ENCODE results near the gene GGA2.
"Not testable (repeated sequence)": the region's sequence is repeated elsewhere in the genome, so short reads cannot be mapped to it uniquely, and the experiment has no call there.

The GGA2 gene

DNA sequence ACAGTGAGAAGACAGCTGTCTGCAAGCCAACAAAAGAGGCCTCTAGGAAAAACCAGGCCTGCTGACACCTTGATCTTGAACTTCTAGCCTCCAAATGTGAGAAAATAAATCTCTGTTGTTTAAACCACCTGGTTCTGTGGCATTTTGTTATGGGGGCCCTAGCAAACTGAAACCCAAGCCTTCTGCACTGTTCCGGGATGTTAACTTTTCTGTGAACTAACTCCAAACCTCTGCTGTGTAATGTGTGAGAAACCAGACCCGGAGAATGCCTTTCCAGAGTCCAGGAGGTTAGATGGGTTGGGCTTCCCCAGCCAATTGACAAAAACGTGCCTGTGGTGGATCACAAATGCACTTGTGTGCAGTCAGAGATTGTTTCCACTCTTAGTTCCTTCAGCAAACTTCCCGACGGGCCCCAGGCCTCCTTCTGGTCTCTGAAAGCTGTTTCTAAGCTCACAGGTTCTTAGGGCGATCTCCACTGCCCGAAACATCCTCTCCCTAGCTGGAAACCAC is 13.6 kb upstream of the GGA2 start:
- no peak for DNase-seq

GRCh38 chr16:23523321-23523720 is 13.0 kb upstream of the GGA2 start:
- no peak for DNase-seq

DNA sequence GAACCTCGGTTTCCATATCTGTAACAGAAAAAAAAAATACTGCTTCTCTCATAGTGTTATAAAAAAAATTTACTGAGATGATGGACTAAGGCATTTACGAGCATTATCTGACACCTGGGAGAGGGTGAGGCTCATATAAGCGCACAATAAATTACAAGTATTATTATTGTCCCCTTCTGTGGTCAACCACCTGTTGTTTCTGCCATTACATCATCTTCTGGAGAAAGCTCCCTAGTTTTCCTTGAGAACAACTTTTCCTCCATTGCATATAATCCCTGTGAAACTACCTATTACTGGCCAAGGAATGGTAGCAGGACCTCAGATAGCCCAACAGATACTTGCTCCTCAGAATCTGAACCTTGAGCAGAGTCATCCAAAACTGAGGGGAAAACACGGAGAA is 11.7 kb upstream of the GGA2 start:
- no peak for DNase-seq

- no peak for DNase-seq
Measured at GRCh38 chr16:23521037-23521743, 10.9 kb upstream of the GGA2 start.

GRCh38 chr16:23520500-23520899 is 10.2 kb upstream of the GGA2 start:
- no peak for DNase-seq

GRCh38 chr16:23519282-23519681 is 9.0 kb upstream of the GGA2 start:
- no peak for DNase-seq

- DNase-seq, result no peak
Measured at GRCh38 chr16:23518435-23518891, 8.2 kb upstream of the GGA2 start.

- no peak for DNase-seq
Measured at GRCh38 chr16:23516366-23517137, 6.3 kb upstream of the GGA2 start.

DNA sequence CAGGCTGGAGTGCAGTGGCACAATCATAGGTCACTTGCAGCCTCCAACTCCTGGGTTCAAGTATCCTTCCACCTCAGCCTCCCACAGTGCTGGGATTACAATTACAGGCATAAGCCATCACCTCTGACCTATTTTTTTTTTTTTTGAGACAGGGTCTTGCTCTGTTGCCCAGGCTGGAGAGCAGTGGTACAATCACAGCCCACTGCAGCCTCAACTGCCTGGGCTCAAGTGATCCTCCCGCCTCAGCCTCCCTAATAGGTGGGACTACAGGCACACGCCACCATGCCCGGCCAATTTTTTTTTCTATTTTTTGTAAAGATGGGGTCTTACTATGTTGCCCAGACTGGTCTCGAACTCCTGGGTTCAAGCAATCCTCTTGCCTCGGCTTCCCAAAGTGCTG is 5.6 kb upstream of the GGA2 start:
- no peak for DNase-seq

- DNase-seq, result peak in 1 of 4 experiments; percentile 7
Measured at GRCh38 chr16:23514381-23515152, 4.3 kb upstream of the GGA2 start.

DNA sequence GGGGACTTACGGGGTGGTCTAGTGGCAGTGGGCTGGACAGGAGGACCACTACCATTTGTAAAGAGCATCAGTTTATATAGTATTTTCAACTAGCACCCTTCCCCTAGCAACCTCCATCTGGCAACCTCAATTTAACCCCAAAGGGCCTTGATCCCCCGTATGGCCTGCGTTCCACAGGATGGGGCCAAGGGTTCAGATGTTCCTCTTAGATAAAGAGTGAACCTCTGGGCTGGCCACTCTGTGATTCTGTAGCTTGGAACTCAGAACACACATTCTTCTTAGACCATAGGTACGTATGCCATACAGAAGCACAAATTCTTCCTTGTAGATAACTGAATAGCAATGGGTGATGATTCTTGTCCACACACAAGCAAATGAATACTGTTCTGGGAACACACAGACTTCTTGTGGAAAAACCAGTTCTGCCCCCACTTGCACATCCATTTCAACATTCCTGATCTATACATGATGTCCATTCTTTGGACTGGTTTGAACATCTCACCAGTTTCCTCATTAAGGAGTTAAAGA is 1.9 kb upstream of the GGA2 start:
- no peak for DNase-seq

- DNase-seq, result no peak
Measured at GRCh38 chr16:23511731-23512130, 1.4 kb upstream of the GGA2 start.

GRCh38 chr16:23510915-23511270 is 599 bp upstream of the GGA2 start:
- DNase-seq, result not testable (repeated sequence)

GRCh38 chr16:23509782-23510163 is 521 bp downstream of the GGA2 start:
- no peak for DNase-seq

DNA sequence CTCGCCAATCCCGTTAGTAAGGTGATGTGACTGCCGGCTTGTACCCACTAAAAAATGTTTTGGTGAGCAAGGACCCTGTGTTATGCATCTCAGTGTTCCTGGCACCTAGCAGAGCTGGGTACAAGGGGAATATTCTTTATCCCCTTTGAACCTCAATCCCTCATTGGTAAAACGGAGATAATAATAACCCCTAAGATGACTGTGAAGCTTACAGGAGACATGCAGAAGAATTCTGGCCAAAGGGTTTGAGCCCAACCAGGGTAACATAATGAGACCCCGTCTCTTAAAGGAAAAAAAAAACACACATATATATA is 896 bp downstream of the GGA2 start:
- DNase-seq, result no peak

DNA sequence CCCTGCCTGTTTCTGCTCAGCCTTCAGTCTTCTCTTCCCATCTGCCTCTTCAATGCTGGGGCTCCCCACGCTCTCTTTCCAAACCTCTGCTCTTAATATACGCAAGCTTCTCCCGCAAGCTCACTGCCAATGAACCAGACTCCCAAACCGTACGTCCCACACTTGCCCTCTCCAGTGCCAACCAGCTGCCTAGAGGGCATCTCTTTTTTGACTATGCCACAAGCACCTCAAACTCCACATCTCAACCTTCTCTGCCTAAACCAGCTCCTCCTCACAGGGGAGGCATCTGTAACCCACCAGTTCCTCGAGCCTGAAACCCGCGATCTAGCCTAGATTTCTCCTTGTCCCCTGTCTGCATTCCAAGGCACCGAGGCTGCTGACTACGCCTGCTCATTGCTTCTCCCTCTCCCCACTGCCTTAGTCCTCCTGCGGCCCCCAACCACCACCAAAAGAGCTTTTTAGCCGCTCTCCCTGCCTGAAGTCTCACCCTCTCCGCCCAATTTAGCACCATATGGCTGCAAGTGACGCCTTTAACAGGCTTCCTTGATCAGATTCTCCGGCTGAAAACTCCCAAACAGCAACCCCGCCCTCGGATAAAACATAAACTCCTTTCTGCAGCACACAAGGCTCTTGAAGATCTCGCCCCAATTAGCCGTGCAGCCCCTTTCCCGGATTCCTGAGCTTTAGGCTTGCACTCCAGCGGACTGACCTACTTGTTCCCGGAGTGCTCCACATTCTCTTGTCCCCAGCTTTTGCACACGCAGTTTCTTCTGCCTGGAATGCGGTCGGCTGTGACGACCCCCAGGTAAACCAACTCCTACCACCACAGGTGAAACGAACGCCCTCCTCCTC is 1.5 kb downstream of the GGA2 start:
- DNase-seq, result no peak

- DNase-seq, result no peak
Measured at GRCh38 chr16:23506606-23506994, 3.7 kb downstream of the GGA2 start.

DNA sequence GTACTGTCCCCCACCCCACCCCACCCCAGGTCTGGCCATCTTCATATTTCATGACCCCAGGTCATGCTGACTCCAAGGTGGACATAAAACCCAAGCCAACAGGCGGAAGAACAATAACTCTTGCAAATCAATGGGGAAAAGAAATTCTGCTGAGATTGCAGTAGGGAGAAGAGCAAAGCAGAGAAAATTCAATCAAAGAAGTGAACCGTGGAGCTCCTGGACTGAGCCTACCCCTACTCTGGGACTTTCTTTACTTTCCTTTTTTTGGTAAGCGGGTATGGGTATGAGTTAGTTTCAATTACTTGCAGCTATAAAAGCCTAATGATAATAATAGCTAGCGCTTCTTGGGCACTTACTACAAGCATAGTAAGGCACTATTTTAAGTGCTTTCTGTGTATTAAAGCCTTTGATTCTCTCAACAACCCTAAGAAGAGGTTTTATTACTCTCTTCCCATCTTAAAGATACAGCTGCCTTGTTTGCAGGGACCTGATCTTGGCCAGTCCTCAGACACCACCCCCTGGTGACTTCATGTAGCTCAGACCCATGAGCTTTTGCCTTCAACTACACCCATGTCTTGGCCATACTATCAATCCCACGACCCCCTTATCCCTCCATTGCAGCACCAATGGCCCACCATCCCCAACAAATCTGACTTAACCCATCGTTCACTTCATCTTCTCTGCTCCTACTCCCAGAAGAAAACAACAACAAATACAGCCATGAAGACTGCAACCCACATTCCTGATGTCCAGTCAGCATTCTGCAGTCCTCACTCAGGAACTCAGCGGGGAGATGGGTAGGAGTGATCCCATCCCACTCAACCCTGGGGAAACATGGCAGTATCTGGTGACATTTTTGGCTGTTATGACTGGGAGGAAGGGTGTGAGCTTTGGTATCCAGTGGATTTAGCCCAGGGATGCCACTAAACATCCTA is 4.4 kb downstream of the GGA2 start:
- no peak for DNase-seq

DNA sequence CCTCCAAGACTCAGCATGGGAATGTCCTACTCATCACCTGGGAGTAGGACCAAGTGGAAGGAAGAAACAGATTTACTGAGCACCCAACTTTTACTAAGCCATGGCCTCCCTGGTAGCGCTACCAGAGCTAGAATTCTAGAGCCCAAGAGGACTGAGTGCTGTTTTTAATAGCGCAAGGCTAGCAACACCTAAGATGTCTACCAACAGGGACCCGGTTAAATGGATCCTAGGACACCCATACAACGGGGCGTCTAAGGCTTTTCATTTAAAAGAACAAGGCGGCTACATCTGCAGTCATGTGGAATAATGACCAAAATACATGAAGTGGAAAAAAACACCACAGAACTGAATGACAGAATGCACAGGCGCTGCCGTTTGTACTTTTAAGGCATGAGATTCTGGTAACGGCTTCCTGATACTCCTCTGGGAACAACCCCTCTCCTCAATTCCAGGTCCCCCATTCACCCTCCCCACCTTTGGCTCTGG is 5.1 kb downstream of the GGA2 start:
- no peak for DNase-seq

DNA sequence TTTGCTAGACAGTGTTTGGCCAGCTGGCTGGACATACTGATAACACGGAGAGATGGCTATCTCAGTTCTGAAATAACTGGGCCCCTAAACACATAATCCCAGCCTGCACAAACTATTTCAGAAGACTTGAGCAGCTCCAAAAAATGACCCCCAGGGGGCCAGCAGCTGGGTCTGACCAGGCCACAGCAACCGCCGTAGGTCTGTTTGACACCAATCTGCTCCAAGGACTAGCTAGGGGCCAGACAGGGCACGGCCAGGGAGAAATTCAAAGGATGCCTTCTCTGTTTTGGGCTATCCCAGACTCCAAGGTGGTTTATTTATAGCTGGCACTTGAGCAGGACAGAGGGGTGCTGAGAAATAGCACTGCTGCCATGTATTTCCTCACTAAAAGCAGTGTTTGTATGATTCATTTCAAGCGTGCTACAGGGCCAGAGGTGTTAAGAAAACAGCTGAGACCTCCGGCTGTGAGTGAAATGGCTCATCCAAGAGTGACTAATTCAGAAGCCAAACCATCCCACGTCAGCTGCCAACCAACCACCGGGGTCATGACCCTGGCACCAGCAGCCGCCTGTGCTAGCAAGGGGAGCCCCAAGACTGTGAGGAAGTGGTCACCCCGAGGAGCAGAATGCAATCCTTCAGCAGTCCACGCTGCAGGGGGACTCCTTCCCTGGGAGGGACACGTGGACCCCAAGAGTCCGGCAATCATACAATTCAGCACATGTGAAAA is 5.7 kb downstream of the GGA2 start:
- peak; percentile 19 to 59 (median 27) for DNase-seq

GRCh38 chr16:23504076-23504452 is 6.2 kb downstream of the GGA2 start:
- DNase-seq, result no peak

Measured in activated CD4-positive, CD25-positive, alpha-beta regulatory T cell (primary cell).